ENCODE data around the gene PLAU. TPM values are rescaled to one million over a fixed set of nuclear protein-coding genes. Genes with fewer than 3 reads are reported as not detected.

PLAU gene
- total and polyA plus RNA-seq, 9 of the 15 experiments (the other 6 are each of a cell fraction or from before 2014, with no cell fraction given): 2.1 to 16.9 (median 3.3) TPM

- intact Hi-C loops (cut with micrococcal nuclease) (no loop called here), in situ Hi-C loops (cut with MboI) (loop anchor here (5.0 to 10.0 kb wide), 3 partner anchors 34 to 353 kb away; no protein-coding TSS in a partner anchor)
- Histone ChIP-seq H3K79me2 (ENCODE audit: control insufficient read depth, insufficient read depth, low read length) (no peaks in the 10 kb centered on the region), H3K36me3 (ENCODE audit: control insufficient read depth, insufficient read depth, low read length) (no peaks in the 10 kb centered on the region), H3K9me1 (ENCODE audit: control insufficient read depth, insufficient read depth, low read length) (no peaks in the 10 kb centered on the region), H3K4me2 (ENCODE audit: insufficient read depth, low read length) (no peak overlapping the region), H3K27ac (ENCODE audit: extremely low read depth, low read depth, low read length) (no peak overlapping the region), H3K9me3 (replicated peaks; ENCODE audit: control insufficient read depth, insufficient read depth, low read depth, low read length) (no peaks in the 10 kb centered on the region), H3K4me1 (replicated peaks in 1 of 2; ENCODE audit: control insufficient read depth in 2 of 2, insufficient read depth in 2 of 2, low read length in 2 of 2) (peaks cover 8 to 29% of the 10 kb centered on the region in 2 experiments), H2AFZ (ENCODE audit: low read depth, low read length) (no peak overlapping the region), H4K20me1 (replicated peaks; ENCODE audit: control insufficient read depth, insufficient read depth, low read length) (no peaks in the 10 kb centered on the region), H3K27me3 (ENCODE audit: control insufficient read depth in 2 of 2, insufficient read depth in 2 of 2, low read length in 2 of 2) (no peaks in the 10 kb centered on the region), H3K9ac (ENCODE audit: insufficient read depth in 1 of 2, low read depth in 2 of 2, low read length in 2 of 2) (no peak overlapping the region), H3K4me3 (no peak overlapping the region)
- 23% methylated on average over 3 of the region's 3 CpGs for WGBS (ENCODE audit: insufficient coverage, low coverage, missing lambda C conversion rate)
- FAIRE-seq (no peak), DNase-seq (ENCODE audit: extremely low read depth in 1 of 4, low spot score in 3 of 4) (no peak), ATAC-seq (no peak)
- ChIA-PET CTCF (ENCODE audit: low intra/inter-chr PET ratio) (interaction anchor here (0.7 to 1.0 kb wide), 2 partner anchors 32 to 154 kb away, joined by 4 read pairs; no protein-coding TSS in a partner anchor), POLR2A (interaction anchor here (0.7 to 2.6 kb wide), 6 partner anchors 75 to 286 kb away, joined by 3 to 15 read pairs (median 4); a partner anchor contains a TSS)
- no TSS peak for BruUV-seq (replicated peaks)
- TF ChIP-seq GTF3C2 (IDR thresholded peaks at IDR 0.05; ENCODE audit: borderline replicate concordance, extremely low read depth, insufficient read length) (no peak), CEBPG (CRISPR knock-in tag; IDR thresholded peaks at IDR 0.05) (peak; percentile 56; the same call in 1 of the 2 replicates), CEBPG (tag; conservative IDR thresholded peaks at IDR 0.05 in 1 of 2, IDR thresholded peaks at IDR 0.05 in 1 of 2) (0 out of 4 replicates have a peak, but pooled peaks of 1 of the 2 experiments have one; percentile 15), E2F6 (IDR thresholded peaks at IDR 0.05; ENCODE audit: borderline replicate concordance in 1 of 2, extremely low read depth in 1 of 2, insufficient read depth in 1 of 2, insufficient read length in 1 of 2, low read depth in 1 of 2, low read length in 1 of 2, poor library complexity in 1 of 2, severe bottlenecking in 1 of 2) (no peak), ATF3 (IDR thresholded peaks at IDR 0.05) (peak; percentile 33; the same call in 1 of the 2 replicates), ATF3 (CRISPR knock-in tag; conservative IDR thresholded peaks at IDR 0.05) (no peak), ZKSCAN8 (CRISPR knock-in tag; IDR thresholded peaks at IDR 0.05) (peak; percentile 79; the same call in 1 of the 2 replicates), ZNF175 (CRISPR knock-in tag; IDR thresholded peaks at IDR 0.05; ENCODE audit: low read depth) (peak; percentile 71; the same call in 1 of the 2 replicates), FOSL1 (tag; conservative IDR thresholded peaks at IDR 0.05) (peak; percentile 44; the same call in 1 of the 2 replicates), ZNF584 (CRISPR knock-in tag; IDR thresholded peaks at IDR 0.05; ENCODE audit: low read depth) (0 out of 2 replicates have a peak, but pooled peaks have one; percentile 38), KDM1A (IDR thresholded peaks at IDR 0.05) (no peak), ETV1 (tag; conservative IDR thresholded peaks at IDR 0.05; ENCODE audit: low read depth) (peak; percentile 31; the same call in 1 of the 2 replicates), MEF2D (tag; conservative IDR thresholded peaks at IDR 0.05; ENCODE audit: low read depth) (0 out of 2 replicates have a peak, but pooled peaks have one; percentile 32), ZNF263 (CRISPR knock-in tag; IDR thresholded peaks at IDR 0.05; ENCODE audit: borderline replicate concordance) (0 out of 2 replicates have a peak, but pooled peaks have one; percentile 25), ZSCAN32 (CRISPR knock-in tag; IDR thresholded peaks at IDR 0.05) (no peak)
Measured at GRCh38 chr10:73881221-73881919, 29.6 kb upstream of the PLAU start.

Data from K562 (cell line).